ENCODE data around the gene DAB2. TPM values are rescaled to one million over a fixed set of nuclear protein-coding genes. Genes with fewer than 3 reads are reported as not detected.

The DAB2 gene
- total RNA-seq, 1 experiment from 2014 or later, result 5.5 TPM

GRCh38 chr5:39466846-39467245, 42.1 kb upstream of the DAB2 start:
- Histone ChIP-seq H3K27me3 (ENCODE audit: insufficient read depth, low read length) (no peaks in the 10 kb centered on the region), H3K4me3 (replicated peaks in 1 of 2; ENCODE audit: low read depth in 1 of 2, low read length in 2 of 2) (no peak overlapping the region), H3K79me2 (ENCODE audit: insufficient read depth, low read length) (no peaks in the 10 kb centered on the region), H3K9me2 (ENCODE audit: insufficient read depth) (no peaks in the 10 kb centered on the region), H3K4me2 (ENCODE audit: low read length) (no peak overlapping the region), H3K9ac (ENCODE audit: low read length) (no peak overlapping the region), H3K36me3 (ENCODE audit: control insufficient read depth in 1 of 2, insufficient read depth in 2 of 2, low read length in 2 of 2) (no peaks in the 10 kb centered on the region), H4K20me1 (ENCODE audit: insufficient read depth) (no peaks in the 10 kb centered on the region; the same call in 1 of the 2 replicates), H3K9me3 (ENCODE audit: control insufficient read depth in 1 of 2, insufficient read depth in 1 of 2, low read depth in 1 of 2, low read length in 2 of 2) (no peaks in the 10 kb centered on the region), H3K4me1 (ENCODE audit: control insufficient read depth in 1 of 2, insufficient read depth in 2 of 2, low read length in 2 of 2) (no peaks in the 10 kb centered on the region), H2AFZ (ENCODE audit: low read depth, low read length, poor library complexity, severe bottlenecking) (no peak overlapping the region), H3K27ac (ENCODE audit: low read depth, low read length) (no peak overlapping the region)
- ATAC-seq, result no peak
- ChIA-PET POLR2A (no interaction called here), CTCF (no interaction called here), RAD21 (ENCODE audit: low non-redundant PET in 1 of 2, low total read pairs in 2 of 2, uncharacterized antibody in 2 of 2, unreplicated experiment in 2 of 2) (no interaction called here)
- intact Hi-C loops (cut with micrococcal nuclease), result no loop called here
- TF ChIP-seq FOSL1 (IDR thresholded peaks at IDR 0.05; ENCODE audit: low read depth) (no peak), CBX3 (IDR thresholded peaks at IDR 0.05; ENCODE audit: low read depth) (no peak), POLR2AphosphoS5 (IDR thresholded peaks at IDR 0.05; ENCODE audit: low read depth, low read length) (no peak), ZNF274 (IDR thresholded peaks at IDR 0.05; ENCODE audit: low read depth, low read length) (no peak), CEBPB (IDR thresholded peaks at IDR 0.05; ENCODE audit: low read depth) (no peak), YY1 (IDR thresholded peaks at IDR 0.05; ENCODE audit: extremely low read depth, insufficient replicate concordance, low read depth, low read length) (no peak), ATF3 (IDR thresholded peaks at IDR 0.05) (no peak)
- TF ChIP-seq, protein P1, sequence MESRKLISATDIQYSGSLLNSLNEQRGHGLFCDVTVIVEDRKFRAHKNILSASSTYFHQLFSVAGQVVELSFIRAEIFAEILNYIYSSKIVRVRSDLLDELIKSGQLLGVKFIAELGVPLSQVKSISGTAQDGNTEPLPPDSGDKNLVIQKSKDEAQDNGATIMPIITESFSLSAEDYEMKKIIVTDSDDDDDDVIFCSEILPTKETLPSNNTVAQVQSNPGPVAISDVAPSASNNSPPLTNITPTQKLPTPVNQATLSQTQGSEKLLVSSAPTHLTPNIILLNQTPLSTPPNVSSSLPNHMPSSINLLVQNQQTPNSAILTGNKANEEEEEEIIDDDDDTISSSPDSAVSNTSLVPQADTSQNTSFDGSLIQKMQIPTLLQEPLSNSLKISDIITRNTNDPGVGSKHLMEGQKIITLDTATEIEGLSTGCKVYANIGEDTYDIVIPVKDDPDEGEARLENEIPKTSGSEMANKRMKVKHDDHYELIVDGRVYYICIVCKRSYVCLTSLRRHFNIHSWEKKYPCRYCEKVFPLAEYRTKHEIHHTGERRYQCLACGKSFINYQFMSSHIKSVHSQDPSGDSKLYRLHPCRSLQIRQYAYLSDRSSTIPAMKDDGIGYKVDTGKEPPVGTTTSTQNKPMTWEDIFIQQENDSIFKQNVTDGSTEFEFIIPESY (IDR thresholded peaks at IDR 0.05; ENCODE audit: extremely low read depth, insufficient replicate concordance, low read length), result no peak
- no peak for DNase-seq (ENCODE audit: low read depth, low spot score)
- no TSS peak for BruUV-seq (replicated peaks)

DNA sequence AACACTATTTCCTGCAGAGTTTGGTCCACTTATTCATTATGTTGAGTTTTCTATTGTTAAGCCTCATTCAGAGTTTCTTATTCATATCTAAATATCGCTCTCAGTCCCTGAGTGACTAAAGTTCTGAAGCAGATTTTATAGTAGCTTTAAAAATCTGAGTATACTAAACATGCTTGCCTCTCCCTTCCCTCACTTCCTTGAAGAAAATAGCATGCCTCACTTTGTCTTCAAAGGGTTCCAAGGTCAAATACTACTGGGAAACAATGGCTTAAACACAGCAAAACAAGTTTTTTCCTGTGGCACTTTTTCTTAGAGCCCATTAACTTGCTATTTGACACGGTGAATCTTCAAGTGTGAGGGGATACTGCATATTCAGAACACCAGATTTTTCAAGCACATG, 41.1 kb upstream of the DAB2 start:
- H3K4me2 ChIP-seq (ENCODE audit: low read length), result no peak overlapping the region
- no peaks in the 10 kb centered on the region for H3K36me3 ChIP-seq (ENCODE audit: control insufficient read depth in 1 of 2, insufficient read depth in 2 of 2, low read length in 2 of 2)
- no peak overlapping the region for H3K9ac ChIP-seq (ENCODE audit: low read length)
- H3K27me3 ChIP-seq (ENCODE audit: insufficient read depth, low read length), result no peaks in the 10 kb centered on the region
- CTCF ChIA-PET, result no interaction called here
- ATAC-seq, result no peak
- no peaks in the 10 kb centered on the region; the same call in 1 of the 2 replicates for H4K20me1 ChIP-seq (ENCODE audit: insufficient read depth)
- no peak for DNase-seq (ENCODE audit: low read depth, low spot score)
- RAD21 ChIA-PET (ENCODE audit: low non-redundant PET in 1 of 2, low total read pairs in 2 of 2, uncharacterized antibody in 2 of 2, unreplicated experiment in 2 of 2), result no interaction called here
- H3K79me2 ChIP-seq (ENCODE audit: insufficient read depth, low read length), result no peaks in the 10 kb centered on the region
- intact Hi-C loops (cut with micrococcal nuclease), result no loop called here
- H3K9me3 ChIP-seq (ENCODE audit: control insufficient read depth in 1 of 2, insufficient read depth in 1 of 2, low read depth in 1 of 2, low read length in 2 of 2), result no peaks in the 10 kb centered on the region
- no peaks in the 10 kb centered on the region for H3K4me1 ChIP-seq (ENCODE audit: control insufficient read depth in 1 of 2, insufficient read depth in 2 of 2, low read length in 2 of 2)
- POLR2A ChIA-PET, result no interaction called here
- no peak overlapping the region for H3K4me3 ChIP-seq (replicated peaks in 1 of 2; ENCODE audit: low read depth in 1 of 2, low read length in 2 of 2)
- no TSS peak for BruUV-seq (replicated peaks)
- no peak overlapping the region for H2AFZ ChIP-seq (ENCODE audit: low read depth, low read length, poor library complexity, severe bottlenecking)
- H3K27ac ChIP-seq (ENCODE audit: low read depth, low read length), result no peak overlapping the region
- H3K9me2 ChIP-seq (ENCODE audit: insufficient read depth), result no peaks in the 10 kb centered on the region
- TF ChIP-seq SRF (IDR thresholded peaks at IDR 0.05; ENCODE audit: low read depth), result no peak
- TF ChIP-seq POLR2AphosphoS5 (IDR thresholded peaks at IDR 0.05; ENCODE audit: low read depth, low read length), result no peak
- no peak for TF ChIP-seq CEBPB (IDR thresholded peaks at IDR 0.05; ENCODE audit: low read depth)
- no peak for TF ChIP-seq EZH2phosphoT487 (IDR thresholded peaks at IDR 0.05; ENCODE audit: borderline replicate concordance)
- TF ChIP-seq YY1 (IDR thresholded peaks at IDR 0.05; ENCODE audit: extremely low read depth, insufficient replicate concordance, low read depth, low read length), result no peak
- TF ChIP-seq ATF3 (IDR thresholded peaks at IDR 0.05), result no peak
- no peak for TF ChIP-seq EZH2 (IDR thresholded peaks at IDR 0.05)
- TF ChIP-seq, protein P1 (IDR thresholded peaks at IDR 0.05; ENCODE audit: extremely low read depth, insufficient replicate concordance, low read length), result no peak
- TF ChIP-seq POLR2A (IDR thresholded peaks at IDR 0.05; ENCODE audit: borderline replicate concordance, extremely low read depth, insufficient read depth, insufficient read length), result no peak
- TF ChIP-seq, protein P2, sequence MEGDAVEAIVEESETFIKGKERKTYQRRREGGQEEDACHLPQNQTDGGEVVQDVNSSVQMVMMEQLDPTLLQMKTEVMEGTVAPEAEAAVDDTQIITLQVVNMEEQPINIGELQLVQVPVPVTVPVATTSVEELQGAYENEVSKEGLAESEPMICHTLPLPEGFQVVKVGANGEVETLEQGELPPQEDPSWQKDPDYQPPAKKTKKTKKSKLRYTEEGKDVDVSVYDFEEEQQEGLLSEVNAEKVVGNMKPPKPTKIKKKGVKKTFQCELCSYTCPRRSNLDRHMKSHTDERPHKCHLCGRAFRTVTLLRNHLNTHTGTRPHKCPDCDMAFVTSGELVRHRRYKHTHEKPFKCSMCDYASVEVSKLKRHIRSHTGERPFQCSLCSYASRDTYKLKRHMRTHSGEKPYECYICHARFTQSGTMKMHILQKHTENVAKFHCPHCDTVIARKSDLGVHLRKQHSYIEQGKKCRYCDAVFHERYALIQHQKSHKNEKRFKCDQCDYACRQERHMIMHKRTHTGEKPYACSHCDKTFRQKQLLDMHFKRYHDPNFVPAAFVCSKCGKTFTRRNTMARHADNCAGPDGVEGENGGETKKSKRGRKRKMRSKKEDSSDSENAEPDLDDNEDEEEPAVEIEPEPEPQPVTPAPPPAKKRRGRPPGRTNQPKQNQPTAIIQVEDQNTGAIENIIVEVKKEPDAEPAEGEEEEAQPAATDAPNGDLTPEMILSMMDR (IDR thresholded peaks at IDR 0.05 in 2 of 3, conservative IDR thresholded peaks at IDR 0.05 in 1 of 3; ENCODE audit: borderline replicate concordance in 1 of 3, insufficient read depth in 1 of 3, low read depth in 2 of 3, low read length in 2 of 3), result no peak

Measured in HCT116 (cell line).